Gastrocnemius medialis (tissue), 4 donors: ENCODE data around the gene IRAK1BP1.

Experiments used
- CTCF ChIP-seq, 5 experiments: fragments of 450-650 bp in 3 of 5; fragments of 200-600 bp in 2 of 5; sonication (generic) in 2 of 5; IDR thresholded peaks in 4 of 5; conservative IDR thresholded peaks in 1 of 5; 1 replicate in 4 of 5; 2 replicates in 1 of 5; pipeline ENCODE4 v1.5.1; 2016 to 2019; ENCODE audit warnings: antibody characterized with exemption in 5 of 5, mild to moderate bottlenecking in 3 of 5, moderate library complexity in 3 of 5
- POLR2A ChIP-seq, 2 donors: fragments of 450-650 bp; IDR thresholded peaks; one replicate each; pipeline ENCODE4 v1.6.1; 2017; ENCODE audit warnings: antibody characterized with exemption in 2 of 2, mild to moderate bottlenecking in 2 of 2, moderate library complexity in 2 of 2

- TF ChIP-seq CTCF (IDR thresholded peaks at IDR 0.05 in 4 of 5, conservative IDR thresholded peaks at IDR 0.05 in 1 of 5) (no peak), POLR2A (IDR thresholded peaks at IDR 0.05) (no peak)
These were observed 26.2 kb upstream of the IRAK1BP1 start for GRCh38 chr6:78841111-78841510.
